LHCN-M2 (cell line): ENCODE results near the gene LAMB1. TPM values are rescaled to one million over a fixed set of nuclear protein-coding genes. Genes with fewer than 3 reads are reported as not detected.

Source experiments
- DNase-seq: peaks from one replicate; pipeline ENCODE4 v3.0.0-alpha.2; 2012; ENCODE audit warnings: low read depth
- total RNA-seq: library from RNA; depleted of rRNA; stranded (reverse); fragments of >200 nt; gene quantifications from 2 replicates; pipeline ENCODE4 v1.2.3, GENCODE V29; 2014; rRNA removed

LAMB1 gene
- total RNA-seq, 1 experiment from 2014 or later, result 161 TPM

DNA sequence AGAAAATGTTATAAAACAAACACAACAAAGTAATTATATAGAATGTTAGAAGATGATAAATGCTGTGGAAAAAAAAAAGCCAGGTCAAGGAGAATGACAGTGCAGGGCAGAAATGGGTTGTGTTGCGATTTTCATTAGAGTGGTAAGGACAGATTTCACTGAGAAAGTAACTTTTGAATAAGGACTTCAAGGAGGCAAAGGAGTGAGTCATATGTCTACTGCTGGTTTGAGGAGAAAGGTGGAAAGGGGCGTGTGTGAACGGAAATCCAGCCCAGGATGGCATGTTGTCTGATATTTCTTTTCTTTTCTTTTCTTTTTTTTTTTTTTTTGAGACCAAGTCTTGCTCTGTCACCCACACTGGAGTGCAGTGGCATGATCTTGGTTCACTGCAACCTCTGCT lies 124.3 kb downstream of the LAMB1 start:
- DNase-seq, result no peak

DNA sequence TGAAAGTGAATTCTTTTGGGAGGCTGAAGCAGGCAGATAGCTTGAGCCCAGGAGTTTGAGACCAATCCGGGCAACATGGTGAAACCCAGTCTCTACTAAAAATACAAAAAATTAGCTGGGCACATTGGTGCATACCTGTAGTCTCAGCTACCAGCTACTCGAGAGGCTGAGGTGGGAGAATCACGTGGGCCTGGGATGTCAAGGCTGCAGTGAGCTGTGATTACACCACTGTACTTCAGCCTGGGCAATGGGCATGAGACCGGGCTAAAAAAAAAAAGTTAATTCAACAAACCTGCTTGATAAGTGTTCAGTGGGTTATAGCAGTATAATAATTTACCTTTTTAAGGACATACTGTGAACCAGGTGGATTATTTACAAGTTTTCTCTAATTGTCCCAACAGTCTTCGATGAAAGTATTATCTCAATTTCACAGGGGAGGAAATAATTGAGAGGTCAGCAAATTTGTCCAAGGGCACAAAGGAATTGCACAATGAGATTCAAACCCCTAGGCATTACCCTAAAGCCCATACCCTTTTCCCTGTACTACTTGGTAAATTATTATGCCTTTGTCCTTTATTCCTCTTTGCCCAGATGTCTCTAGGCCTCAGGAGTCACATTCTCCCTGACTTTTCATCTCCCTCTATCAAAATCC lies 125.1 kb downstream of the LAMB1 start:
- no peak for DNase-seq

DNA sequence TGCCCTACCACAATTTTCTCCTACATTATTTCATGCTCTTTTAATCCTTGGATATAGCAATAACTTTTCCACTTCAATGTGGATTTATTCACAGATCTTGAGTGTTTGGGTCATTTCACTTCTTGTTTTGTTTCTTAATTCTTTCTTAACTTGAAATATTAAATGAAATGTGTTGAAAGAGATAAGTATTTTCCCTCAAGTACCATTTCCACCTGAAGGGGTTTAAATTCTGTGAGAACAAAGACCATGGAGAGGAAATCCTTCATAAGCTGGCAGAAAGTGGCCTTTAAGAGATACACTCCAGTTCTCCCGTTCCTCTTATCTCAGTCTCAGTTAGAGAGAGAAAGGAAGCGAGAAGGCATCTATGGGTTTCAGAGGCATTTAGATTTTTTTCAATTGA lies 126.0 kb downstream of the LAMB1 start:
- no peak for DNase-seq

DNA sequence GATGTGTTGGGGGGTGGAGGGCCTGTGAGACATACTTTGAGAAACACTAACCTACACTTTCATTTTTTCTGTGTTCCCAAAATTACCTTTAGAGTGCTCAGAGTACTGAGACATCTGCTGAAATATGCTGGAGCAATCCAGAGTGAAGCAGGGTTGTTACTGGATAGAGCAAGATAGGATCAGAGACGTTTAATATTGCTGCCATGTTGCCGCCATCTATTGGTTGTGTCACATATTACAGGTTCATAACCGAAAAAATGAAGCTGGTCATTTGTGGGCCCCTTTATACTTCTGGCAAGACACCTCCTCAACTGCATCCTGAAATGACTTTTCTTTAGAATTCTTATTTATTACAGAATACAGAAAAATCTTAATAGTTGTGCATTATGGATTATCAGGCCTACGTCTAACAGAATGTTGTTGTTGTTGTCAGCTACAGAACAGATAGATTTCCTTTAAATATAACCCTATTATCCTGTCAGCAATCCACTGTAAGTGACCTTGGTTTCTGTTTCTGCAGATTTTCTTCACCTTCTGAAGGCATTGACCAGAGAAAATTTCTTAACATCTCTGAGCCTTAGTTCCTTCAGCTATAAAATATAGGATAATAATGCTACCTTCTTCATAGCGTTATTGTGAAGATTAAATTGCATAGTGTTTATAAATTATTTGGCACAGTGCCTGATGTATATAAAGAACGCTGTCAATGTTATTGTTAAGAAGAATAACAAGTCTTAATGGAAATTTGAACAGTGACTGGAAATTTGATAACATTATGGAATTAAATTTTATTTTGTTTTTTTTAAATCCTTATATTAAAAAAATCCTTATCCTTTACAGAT lies 128.1 kb downstream of the LAMB1 start:
- peak; percentile 70 for DNase-seq

DNA sequence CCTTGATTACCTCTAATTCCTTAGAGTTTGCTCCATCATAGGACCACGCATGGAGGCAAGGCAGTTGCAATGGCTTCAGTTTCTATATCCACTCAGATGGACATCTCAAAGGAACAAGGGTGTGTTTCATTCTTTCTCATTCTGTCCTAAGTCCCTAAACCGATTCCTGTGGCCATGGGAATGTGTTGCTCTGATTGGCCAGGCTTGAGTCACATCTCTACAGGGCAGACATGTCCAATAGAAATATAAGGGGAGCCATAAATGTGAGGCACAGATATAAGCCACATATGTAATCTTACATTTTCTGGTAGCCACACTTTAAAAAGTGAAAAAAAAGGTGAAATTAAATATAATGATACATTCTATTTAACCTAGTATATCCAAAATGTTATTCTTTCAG lies 128.8 kb downstream of the LAMB1 start:
- DNase-seq, result no peak

Other genes with a start within 250 kb of the LAMB1 start
- not detected in 2 replicates for gene SLC26A3, start 199.9 kb downstream of the LAMB1 start, total RNA-seq
- 109 and 220 TPM in 2 replicates for gene DLD, start 112.0 kb downstream of the LAMB1 start, total RNA-seq
- not detected in 2 replicates for gene LAMB4, start 127.2 kb upstream of the LAMB1 start, total RNA-seq